Left lung (tissue), 10 donors: Measurements from ENCODE around the gene POLH. TPM values are rescaled to one million over a fixed set of nuclear protein-coding genes. Genes with fewer than 3 reads are reported as not detected.
"Not testable (repeated sequence)": the region's sequence is repeated elsewhere in the genome, so short reads cannot be mapped to it uniquely, and the experiment has no call there.

ENCODE experiments used
- ATAC-seq: fragments of 200-7000 bp; cut with Tn5 transposase; one replicate; pipeline ENCODE4 v1.9.1; 2020; ENCODE audit warnings: moderate library complexity
- DNase-seq, 4 donors: peaks; one replicate each; pipeline ENCODE4 v3.0.0-alpha.2; 2013 to 2020
- H3K27ac ChIP-seq, 2 donors: fragments of 200-600 bp; sonication (generic) in 1 of 2; one replicate each; pipeline versions ENCODE4 v1.5.0 to v1.8.0; 2020 to 2021
- H3K27me3 ChIP-seq, 2 donors: fragments of 200-600 bp; sonication (generic) in 1 of 2; one replicate each; pipeline versions ENCODE4 v1.5.0 to v1.8.0; 2020 to 2021
- H3K36me3 ChIP-seq, 2 donors: fragments of 200-600 bp; sonication (generic) in 1 of 2; one replicate each; pipeline versions ENCODE4 v1.5.0 to v1.8.0; 2020 to 2021
- H3K4me1 ChIP-seq, 2 donors: fragments of 200-600 bp; one replicate each; pipeline ENCODE4 v1.8.0; 2021
- H3K4me3 ChIP-seq, 2 donors: fragments of 200-600 bp; sonication (generic) in 1 of 2; one replicate each; pipeline versions ENCODE4 v1.5.0 to v1.8.0; 2020 to 2021; ENCODE audit warnings: mild to moderate bottlenecking in 1 of 2
- H3K9me3 ChIP-seq, 2 donors: fragments of 200-600 bp; sonication (generic) in 1 of 2; one replicate each; pipeline versions ENCODE4 v1.5.0 to v1.8.0; 2020 to 2021
- CTCF ChIP-seq, 2 donors: fragments of 200-600 bp; sonication (generic) in 1 of 2; IDR thresholded peaks; one replicate each; pipeline versions ENCODE4 v1.5.0 to v1.8.0; 2021; ENCODE audit warnings: antibody characterized with exemption in 2 of 2
- intact Hi-C, 2 donors: fragments of 100-400 bp; cut with DNase I; formaldehyde crosslinking; loops; one replicate each; pipeline versions ENCODE4 v1.11.2 to v1.14.2; 2022
- polyA plus RNA-seq, 6 donors: library from polyadenylated mRNA; unstranded; fragments of 120-200 nt; gene quantifications; one replicate each; pipeline ENCODE4 v1.2.1, GENCODE V29; 2013; ENCODE audit not compliant: insufficient read length in 6 of 6
- total RNA-seq, 2 donors: library from RNA; stranded (reverse); fragmentation: NEBNext Ultra II Directional; extraction: Animal tissue kit (Norgen Biotek cat#: 25700); gene quantifications; one replicate each; pipeline ENCODE4 v1.2.1, GENCODE V29; 2021
- donor health status: DM: no; HTN: yes; CAD: no.
- donor health status: DM: no; HTN: no; CAD: no.

The POLH gene
- total and polyA plus RNA-seq, 8 donors: 17.8 to 29.8 (median 24.3) TPM

GRCh38 chr6:43541774-43542471, 34.1 kb upstream of the POLH start:
- H3K27ac ChIP-seq: no peak overlapping the region
- peaks cover 0 to 97% of the 10 kb centered on the region in 2 donors for H3K36me3 ChIP-seq
- TF ChIP-seq CTCF (IDR thresholded peaks at IDR 0.05): no peak
- no peak overlapping the region for H3K4me3 ChIP-seq
- H3K4me1 ChIP-seq: no peaks in the 10 kb centered on the region
- H3K27me3 ChIP-seq: no peaks in the 10 kb centered on the region
- no peak for DNase-seq
- no peaks in the 10 kb centered on the region for H3K9me3 ChIP-seq
- intact Hi-C loops: no loop called here
- no peak for ATAC-seq

GRCh38 chr6:43544461-43544860, 31.5 kb upstream of the POLH start:
- no peak for DNase-seq
- no peaks in the 10 kb centered on the region for H3K4me1 ChIP-seq
- H3K27me3 ChIP-seq: no peaks in the 10 kb centered on the region
- H3K9me3 ChIP-seq: no peaks in the 10 kb centered on the region
- H3K4me3 ChIP-seq: no peak overlapping the region
- intact Hi-C loops: no loop called here
- peaks cover 0 to 99% of the 10 kb centered on the region in 2 donors for H3K36me3 ChIP-seq
- no peak for TF ChIP-seq CTCF (IDR thresholded peaks at IDR 0.05)
- no peak overlapping the region for H3K27ac ChIP-seq
- no peak for ATAC-seq

DNA sequence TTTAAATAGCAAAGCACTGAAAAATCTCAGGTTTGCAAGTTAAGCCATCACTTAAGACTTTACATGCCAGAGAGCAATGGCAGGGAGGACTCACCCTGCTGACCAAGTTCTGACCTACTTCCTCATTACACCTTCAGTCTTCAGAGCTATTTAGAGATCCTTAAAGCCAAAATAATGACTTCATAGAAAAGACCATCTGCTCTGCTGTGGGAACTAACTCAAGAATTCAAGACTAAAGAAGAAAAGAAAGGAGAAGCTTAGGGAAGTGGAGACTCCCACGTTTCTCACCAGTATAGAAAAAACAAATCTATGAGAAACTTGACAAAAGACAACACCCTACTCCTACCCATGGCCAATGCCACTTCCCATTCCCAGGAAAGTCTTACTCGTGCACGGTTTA, 28.8 kb upstream of the POLH start:
- H3K9me3 ChIP-seq: no peaks in the 10 kb centered on the region
- no peaks in the 10 kb centered on the region for H3K4me1 ChIP-seq
- no peak overlapping the region for H3K27ac ChIP-seq
- H3K4me3 ChIP-seq: no peak overlapping the region
- H3K36me3 ChIP-seq: peaks cover 0 to 99% of the 10 kb centered on the region in 2 donors
- intact Hi-C loops: no loop called here
- no peaks in the 10 kb centered on the region for H3K27me3 ChIP-seq
- TF ChIP-seq CTCF (IDR thresholded peaks at IDR 0.05): no peak
- ATAC-seq: no peak
- DNase-seq: no peak

DNA sequence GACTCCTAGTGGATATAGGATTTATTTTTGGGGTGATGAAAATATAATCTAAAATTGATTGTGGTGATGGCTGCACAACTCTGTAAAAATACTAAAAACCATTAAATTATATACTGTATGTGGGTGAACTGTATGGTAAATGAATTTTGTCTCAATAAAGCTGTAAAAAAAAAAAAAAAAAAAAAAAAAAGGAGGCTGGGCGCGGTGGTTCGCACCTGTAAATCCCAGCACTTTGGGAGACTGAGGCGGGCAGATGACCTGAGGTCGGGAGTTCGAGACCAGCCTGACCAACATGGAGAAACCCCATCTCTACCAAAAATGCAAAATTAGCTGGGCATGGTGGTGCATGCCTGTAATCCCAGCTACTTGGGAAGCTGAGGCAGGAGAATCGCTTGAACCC, 18.4 kb upstream of the POLH start:
- not testable (repeated sequence) for DNase-seq

DNA sequence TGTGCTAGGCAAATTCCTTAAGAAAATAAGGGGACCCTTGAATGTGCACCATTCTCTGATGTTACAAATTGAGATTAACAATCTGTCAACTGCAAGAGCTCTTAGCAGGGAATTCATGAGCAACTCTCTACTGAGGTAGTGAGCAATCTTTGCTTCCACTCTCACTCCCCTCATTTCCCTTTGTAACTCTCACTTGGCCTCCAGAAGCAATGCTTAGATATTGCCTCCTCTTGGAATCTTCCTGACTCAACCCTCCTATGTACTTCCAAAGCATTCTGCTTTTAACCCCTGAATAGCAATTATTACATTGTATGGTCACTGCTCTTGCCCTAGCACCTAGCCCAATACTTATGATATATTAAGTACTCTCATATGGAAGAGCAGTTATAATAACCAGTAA, 16.7 kb upstream of the POLH start:
- no peak overlapping the region for H3K27ac ChIP-seq
- no peaks in the 10 kb centered on the region for H3K9me3 ChIP-seq
- DNase-seq: no peak
- TF ChIP-seq CTCF (IDR thresholded peaks at IDR 0.05): no peak
- no peak for ATAC-seq
- H3K4me1 ChIP-seq: no peaks in the 10 kb centered on the region
- peaks cover 9 to 100% of the 10 kb centered on the region in 2 donors for H3K36me3 ChIP-seq
- no peak overlapping the region for H3K4me3 ChIP-seq
- H3K27me3 ChIP-seq: no peaks in the 10 kb centered on the region
- intact Hi-C loops: no loop called here

More for the DNA sequence above, 18.4 kb upstream of the POLH start:
- intact Hi-C loops, H3K9me3 ChIP-seq, H3K4me3 ChIP-seq, H3K27me3 ChIP-seq, ATAC-seq, H3K4me1 ChIP-seq, H3K27ac ChIP-seq: not testable (repeated sequence)
- peaks cover 7 to 100% of the 10 kb centered on the region in 2 donors for H3K36me3 ChIP-seq
